ENCODE data around the gene BANP.
"Not testable (repeated sequence)": the region's sequence is repeated elsewhere in the genome, so short reads cannot be mapped to it uniquely, and the experiment has no call there.

The BANP gene

DNA sequence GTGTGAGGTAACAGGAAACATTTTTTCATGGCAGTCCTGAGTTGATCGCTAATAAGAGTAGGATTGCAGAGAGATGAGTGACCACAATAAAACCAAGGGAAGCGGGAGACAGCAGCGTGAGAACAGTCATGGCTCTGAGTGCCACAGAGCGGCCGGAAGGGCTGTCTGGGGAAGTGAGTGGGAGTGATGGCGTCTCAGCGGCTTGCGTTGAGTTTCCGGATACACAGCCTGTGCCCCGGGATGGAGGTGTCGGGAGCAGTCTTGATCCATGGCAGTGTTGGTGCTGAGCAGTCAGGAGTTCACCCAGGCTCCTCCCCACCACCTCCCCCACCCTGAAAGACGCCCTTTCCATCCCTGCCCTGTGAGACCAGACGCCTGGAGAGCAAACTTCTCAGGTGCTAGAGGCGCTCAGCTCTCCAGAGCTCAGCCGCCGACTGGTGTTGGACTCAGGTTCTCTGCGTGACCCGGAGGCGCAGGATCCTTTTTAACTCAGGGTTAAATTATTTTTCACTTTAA lies 59.8 kb downstream of the BANP start:
- TF ChIP-seq, protein P1, sequence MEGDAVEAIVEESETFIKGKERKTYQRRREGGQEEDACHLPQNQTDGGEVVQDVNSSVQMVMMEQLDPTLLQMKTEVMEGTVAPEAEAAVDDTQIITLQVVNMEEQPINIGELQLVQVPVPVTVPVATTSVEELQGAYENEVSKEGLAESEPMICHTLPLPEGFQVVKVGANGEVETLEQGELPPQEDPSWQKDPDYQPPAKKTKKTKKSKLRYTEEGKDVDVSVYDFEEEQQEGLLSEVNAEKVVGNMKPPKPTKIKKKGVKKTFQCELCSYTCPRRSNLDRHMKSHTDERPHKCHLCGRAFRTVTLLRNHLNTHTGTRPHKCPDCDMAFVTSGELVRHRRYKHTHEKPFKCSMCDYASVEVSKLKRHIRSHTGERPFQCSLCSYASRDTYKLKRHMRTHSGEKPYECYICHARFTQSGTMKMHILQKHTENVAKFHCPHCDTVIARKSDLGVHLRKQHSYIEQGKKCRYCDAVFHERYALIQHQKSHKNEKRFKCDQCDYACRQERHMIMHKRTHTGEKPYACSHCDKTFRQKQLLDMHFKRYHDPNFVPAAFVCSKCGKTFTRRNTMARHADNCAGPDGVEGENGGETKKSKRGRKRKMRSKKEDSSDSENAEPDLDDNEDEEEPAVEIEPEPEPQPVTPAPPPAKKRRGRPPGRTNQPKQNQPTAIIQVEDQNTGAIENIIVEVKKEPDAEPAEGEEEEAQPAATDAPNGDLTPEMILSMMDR (IDR thresholded peaks at IDR 0.05; ENCODE audit: low read depth, low read length), result no peak

GRCh38 chr16:88012360-88012759 lies 61.1 kb downstream of the BANP start:
- TF ChIP-seq, protein P1 (IDR thresholded peaks at IDR 0.05; ENCODE audit: low read depth, low read length), result no peak
- DNase-seq (ENCODE audit: extremely low read depth, low read depth), result no peak

More for the DNA sequence above, 59.8 kb downstream of the BANP start:
- DNase-seq (ENCODE audit: extremely low read depth, low read depth), result no peak

- TF ChIP-seq, protein P1 (IDR thresholded peaks at IDR 0.05; ENCODE audit: low read depth, low read length), result no peak
- DNase-seq (ENCODE audit: extremely low read depth, low read depth), result no peak
These were observed 61.9 kb downstream of the BANP start for GRCh38 chr16:88013091-88013609.

GRCh38 chr16:88013766-88014251 lies 62.6 kb downstream of the BANP start:
- DNase-seq (ENCODE audit: extremely low read depth, low read depth), result no peak
- TF ChIP-seq, protein P1 (IDR thresholded peaks at IDR 0.05; ENCODE audit: low read depth, low read length), result no peak

DNA sequence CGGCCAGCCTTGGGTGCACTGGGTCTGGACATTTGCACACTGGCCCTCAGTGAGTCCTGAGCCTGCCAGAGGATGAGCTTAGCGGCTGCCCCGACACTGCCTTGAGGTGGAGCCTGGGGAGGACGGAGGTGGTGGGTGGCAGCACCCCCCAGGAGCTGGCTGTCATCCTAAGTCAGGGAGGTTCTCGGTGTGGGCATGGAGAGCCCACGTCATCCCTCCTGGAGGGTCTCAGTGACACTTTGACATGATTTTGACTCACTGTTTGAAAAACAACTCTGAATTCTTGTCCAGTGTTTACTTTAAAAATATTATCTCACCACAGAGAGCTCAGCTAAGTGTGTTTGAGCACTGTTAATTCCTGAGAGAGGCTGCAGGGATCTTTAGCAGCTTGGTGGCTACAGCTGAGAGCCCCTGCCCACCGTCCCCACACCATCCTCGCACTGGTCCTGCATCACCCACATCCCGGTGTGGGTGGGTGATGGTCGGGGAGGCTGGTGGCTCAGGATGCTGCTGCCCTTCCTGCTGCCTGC lies 63.1 kb downstream of the BANP start:
- TF ChIP-seq, protein P1 (IDR thresholded peaks at IDR 0.05; ENCODE audit: low read depth, low read length), result no peak
- no peak for DNase-seq (ENCODE audit: extremely low read depth, low read depth)

DNA sequence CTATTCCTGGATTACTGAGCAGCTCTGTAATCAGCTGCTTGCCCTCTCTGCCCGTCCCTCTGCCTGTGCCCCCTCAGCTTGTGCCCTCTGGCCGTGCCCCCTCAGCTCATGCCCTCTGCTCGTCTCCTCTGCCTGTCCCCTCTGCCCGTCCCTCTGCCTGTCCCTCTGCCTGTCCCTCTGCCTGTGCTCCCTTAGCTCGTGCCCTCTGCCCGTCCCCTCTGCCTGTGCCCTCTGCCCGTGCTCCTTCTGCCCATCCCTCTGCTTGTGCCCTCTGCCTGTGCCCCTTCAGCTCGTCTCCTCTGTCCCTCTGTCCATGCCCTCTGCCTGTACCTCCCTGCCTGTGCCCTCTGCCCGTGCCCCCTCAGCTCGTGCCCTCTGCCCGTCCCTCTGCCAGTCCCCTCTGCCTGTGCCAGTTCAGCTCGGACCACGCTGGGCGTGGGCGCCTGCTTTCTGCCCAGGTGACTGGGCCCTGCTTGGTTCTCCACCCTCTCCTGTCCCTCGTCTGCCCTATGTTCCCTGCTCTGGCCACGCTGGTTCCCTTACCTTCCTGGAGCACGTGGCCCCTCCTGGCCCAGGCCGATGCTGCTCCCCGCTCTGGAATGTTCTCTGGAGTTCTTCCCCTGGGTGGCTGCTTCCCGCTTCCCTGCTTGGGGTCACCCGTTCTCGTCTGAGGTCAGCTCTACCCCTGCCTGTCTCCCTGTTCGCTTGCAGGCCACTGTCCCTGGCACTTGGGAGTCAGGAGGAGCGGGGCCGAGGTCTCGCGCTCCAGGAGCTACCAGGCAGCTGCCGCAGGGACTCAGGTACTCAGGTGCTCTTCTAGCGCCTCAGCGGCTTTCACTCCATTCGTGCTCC lies 63.9 kb downstream of the BANP start:
- DNase-seq (ENCODE audit: extremely low read depth, low read depth), result no peak
- TF ChIP-seq, protein P1 (IDR thresholded peaks at IDR 0.05; ENCODE audit: low read depth, low read length), result no peak

DNA sequence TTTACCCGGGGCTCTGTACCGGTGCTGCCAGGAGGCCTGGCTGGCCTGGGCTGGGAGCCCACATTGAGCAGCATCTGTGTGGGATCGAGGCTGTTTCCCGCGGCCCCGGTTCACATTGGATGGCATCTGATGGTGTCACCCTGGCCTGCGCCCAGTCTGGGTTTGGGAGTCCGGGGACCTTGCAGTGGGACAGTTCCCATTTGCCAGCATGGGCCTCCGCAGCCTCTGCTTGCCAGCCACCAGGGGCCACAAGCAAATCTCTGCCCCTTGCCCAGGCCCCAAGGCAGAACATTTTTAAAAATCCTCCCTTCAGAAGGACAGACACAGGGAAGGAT lies 64.5 kb downstream of the BANP start:
- no peak for DNase-seq (ENCODE audit: extremely low read depth, low read depth)
- TF ChIP-seq, protein P1 (IDR thresholded peaks at IDR 0.05; ENCODE audit: low read depth, low read length), result no peak

- not testable (repeated sequence) for DNase-seq (ENCODE audit: extremely low read depth, low read depth)
These were observed 65.2 kb downstream of the BANP start for GRCh38 chr16:88016386-88016785.

Measured in AG09319 (cell line).